Superior temporal gyrus (tissue), 1 donor: ENCODE data around the gene IPP.
"Not testable (repeated sequence)": the region's sequence is repeated elsewhere in the genome, so short reads cannot be mapped to it uniquely, and the experiment has no call there.

Experiments
- DNase-seq: peaks from one replicate; pipeline ENCODE4 v3.0.0-alpha.2; 2016; ENCODE audit errors: extremely low spot score

Gene IPP

DNA sequence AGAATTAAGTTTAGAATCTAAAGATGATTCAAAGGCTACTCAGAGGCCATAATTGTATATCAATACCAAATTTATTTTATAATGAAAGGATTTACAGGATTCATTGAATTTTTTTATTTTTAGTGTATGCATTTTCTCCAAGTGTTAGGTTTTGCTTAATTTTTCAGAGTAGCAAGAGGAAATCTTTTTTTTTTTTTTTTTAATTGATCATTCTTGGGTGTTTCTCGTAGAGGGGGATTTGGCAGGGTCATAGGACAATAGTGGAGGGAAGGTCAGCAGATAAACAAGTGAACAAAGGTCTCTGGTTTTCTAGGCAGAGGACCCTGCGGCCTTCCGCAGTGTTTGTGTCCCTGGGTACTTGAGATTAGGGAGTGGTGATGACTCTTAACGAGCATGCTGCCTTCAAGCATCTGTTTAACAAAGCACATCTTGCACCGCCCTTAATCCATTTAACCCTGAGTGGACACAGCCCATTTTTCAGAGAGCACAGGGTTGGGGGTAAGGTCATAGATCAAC, 10.8 kb downstream of the IPP start:
- DNase-seq, result not testable (repeated sequence)

DNA sequence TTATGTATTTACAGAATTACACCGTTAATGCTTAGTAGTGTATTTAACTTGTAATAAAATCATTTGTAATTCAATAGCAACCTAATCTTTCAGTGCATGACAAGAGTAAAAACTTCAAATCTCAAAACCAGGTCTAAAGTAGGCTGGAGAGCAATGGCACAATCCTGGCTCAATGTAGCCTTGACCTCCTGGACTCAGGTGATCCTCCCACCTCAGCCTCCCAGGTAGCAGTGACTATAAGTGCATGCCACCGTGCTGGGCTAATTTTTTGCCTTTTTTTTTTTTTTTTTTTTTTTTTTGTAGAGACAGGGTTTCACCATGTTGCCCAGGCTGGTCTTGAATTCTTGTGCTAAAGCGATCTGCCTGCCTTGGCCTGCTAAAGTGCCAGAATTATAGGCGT, 11.3 kb downstream of the IPP start:
- DNase-seq, result no peak

DNA sequence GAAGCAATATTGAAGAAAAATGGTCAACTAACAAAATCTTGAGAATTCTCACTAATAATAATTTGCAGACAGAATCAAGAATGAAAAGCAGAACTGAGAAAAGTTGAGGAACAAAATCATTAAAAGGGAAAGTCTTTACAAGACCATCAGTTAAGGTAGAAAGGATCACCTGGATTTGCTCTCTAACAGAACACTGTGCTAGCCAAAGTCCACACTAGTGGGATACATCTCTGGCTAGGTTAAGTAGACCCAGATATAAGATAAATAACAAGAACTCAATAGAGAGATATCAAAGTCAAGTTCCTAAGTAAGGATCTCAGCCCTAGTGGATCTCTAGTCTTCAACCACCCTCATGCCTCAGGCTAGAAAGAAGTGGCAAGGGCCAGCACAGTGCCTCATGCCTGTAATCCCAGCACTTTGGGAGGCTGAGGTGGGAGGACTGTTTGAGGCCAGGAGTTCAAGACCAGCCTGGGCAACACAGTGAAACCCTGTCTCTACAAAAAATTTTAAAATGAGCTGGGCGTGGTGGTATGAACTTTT, 19.6 kb downstream of the IPP start:
- DNase-seq, result no peak

DNA sequence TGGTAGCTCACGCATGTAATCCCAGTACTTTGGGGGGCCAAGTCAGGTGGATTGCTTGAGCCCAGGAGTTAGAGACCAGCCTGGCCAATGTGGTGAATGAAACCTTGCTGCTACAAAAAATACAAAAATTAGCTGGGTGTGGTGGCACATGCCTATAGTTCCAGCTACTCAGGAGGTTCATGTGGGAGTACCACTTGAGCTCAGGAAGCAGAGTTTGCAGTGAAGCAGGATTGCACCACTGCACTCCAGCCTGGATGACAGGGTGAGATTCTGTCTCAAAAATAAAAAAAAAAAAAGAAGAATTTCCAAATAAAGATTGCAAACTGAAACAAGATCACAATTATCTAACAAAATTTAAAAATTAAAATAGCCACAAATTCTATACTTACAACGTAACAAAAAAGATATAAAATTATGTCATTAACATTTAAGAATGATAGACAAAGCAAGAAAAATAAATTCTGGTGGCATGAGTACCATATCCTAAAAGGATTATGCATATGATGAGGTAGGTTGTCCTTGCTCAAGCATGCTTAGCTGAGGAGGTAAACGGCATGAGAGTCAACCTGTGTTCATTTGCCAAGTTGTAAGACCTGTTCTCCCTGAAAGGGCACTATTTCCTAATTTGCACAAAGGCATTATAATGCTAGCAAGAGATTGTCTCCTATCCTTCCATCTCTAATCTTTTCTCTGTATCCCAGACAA, 20.2 kb downstream of the IPP start:
- DNase-seq, result no peak

DNA sequence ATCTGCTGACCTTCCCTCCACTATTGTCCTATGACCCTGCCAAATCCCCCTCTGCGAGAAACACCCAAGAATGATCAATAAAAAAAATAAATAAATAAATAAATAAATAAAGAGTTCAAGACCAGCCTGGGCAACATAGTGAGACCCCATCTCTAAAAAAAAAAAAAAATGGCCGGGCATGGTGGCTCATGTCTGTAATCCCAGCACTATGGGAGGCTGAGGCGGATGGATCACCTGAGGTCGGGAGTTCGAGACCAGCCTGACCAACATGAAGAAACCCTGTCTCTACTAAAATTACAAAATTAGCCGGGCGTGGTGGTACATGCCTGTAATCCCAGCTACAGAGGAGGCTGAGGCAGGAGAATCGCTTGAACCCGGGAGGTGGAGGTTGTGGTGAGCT, 24.4 kb downstream of the IPP start:
- not testable (repeated sequence) for DNase-seq

DNA sequence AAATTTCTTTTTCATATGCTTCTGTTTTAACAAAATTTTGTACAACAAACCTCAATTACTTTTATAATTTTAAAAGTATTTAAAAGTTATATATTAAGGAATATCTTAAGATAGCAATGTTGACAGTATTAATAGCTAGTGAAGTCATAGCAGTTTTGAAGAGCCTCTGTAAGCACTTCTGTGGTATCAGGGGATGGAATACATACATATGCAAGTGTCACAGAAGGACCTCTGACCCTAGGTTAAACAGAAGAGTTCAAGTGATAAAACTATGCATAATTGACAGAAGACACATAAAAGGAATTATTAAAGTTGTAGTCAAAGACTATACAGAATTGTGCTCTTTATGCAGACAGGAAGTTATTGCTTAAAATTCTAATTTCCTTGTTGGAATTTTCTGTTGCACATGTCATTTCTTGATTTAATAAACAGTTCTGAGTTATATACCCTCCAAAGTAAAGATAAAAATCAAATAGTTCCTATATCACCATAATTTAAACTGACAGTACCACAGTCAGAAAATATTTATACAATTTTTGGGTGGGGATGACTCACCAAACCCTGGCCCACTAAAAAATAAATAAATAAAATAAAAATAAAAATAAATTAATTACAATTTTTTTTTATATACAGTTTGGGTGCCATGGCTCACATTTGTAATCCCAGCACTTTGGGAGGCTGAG, 27.1 kb downstream of the IPP start:
- DNase-seq, result no peak

DNA sequence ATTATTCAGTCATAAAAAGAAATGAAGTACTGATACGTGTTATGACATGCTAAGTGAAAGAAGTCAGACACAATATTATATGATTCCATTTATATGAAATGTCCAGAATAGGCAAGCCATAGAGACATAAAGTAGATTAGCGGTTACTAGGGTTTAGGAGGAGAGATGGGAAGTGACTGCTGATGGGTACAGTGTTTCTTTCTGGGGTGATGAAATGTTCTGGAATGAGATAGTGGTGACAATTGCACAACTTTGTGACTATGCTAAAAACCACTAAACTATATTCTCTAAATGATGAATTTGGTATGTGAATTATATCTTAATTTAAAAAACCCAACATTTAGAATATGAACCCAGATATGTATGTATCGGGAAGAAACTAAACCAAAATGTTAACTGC, 27.6 kb downstream of the IPP start:
- DNase-seq, result no peak

DNA sequence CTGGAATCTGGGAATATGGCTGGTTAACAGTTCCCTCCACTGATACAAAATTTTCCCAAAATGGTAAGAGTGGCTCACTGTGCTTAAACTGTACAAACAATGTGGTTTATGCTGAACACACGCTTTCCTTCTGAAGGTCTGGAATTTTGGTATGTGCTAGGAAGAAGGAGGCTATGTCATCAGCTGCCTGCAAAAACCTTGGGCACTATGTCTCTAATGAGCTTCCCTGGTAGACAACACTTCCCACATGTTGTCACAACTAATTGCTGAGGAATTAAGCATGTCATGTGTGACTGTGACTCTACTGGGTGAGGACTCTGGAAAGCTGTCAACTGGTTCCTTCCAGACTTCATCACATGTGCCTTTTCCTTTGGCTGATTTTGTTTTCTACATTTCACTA, 29.2 kb downstream of the IPP start:
- DNase-seq, result no peak

DNA sequence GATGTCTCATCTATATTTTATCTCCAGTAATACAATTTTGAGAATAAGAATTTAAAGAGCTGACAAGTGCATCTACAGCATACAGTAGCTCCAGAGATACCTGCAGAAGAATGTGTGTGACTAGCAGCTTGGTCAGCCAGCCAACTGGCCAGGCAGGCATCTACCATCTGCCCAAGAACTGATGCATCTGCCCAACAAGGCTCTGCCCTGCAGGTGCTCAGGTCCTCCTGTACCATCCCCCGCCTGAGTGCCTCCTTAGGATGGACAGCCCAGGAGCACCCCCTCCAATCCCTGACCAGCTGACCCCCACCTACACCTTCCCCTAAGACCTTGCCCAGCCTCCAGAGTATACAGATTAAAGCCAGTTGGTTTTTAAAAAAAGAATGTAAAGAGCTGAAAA, 32.2 kb downstream of the IPP start:
- no peak for DNase-seq

DNA sequence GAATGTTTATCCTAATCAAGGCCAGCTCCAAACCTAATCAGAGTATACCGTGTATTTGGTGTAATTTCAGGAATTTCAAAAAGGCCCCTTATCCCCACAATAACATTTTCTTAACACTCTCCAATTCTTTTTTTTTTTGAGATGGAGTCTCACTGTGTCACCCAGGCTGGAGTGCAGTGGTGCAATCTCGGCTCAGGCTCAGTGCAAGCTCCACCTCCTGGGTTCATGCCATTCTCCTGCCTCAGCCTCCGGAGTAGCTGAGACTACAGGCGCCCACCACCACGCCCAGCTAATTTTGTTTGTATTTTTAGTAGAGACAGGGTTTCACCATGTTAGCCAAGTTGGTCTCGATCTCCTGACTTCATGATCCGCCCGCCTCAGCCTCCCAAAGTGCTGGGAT, 33.1 kb downstream of the IPP start:
- DNase-seq, result not testable (repeated sequence)

DNA sequence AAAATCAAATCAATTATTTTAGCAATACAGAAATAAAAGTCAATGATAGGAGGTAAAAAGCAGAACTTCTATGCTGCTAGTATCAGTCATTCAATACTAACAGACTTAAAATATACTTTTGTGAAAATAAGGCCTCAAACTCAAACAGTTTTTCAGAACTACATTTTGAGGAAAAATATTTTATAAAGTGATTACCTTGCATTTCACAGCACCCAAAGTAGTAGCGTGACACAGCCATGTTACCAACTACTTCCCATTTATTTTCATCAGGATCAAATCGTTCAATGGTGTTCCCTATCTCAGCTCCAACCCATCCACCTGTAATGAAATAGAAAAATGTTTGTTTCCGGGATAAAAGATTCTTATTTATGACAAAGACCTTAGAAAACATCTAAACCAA, 33.8 kb downstream of the IPP start:
- no peak for DNase-seq

DNA sequence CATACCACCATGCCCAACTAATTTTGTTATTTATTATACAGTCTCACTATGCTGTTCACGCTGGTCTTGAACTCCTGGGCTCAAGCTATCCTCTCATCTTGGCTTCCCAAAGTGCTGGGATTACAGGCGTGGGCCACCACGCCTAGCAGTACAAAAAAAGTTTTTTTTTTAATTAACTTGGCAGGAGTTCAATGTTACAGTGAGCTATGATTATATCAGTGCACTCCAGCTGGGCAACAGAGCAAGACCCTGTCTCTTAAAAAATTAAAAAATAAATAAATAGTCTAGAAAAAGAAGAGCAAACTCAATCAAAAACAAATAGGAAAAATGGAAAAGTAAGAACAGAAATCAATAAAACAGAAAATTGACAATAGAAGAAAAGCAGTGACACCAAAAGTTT, 36.7 kb downstream of the IPP start:
- no peak for DNase-seq

DNA sequence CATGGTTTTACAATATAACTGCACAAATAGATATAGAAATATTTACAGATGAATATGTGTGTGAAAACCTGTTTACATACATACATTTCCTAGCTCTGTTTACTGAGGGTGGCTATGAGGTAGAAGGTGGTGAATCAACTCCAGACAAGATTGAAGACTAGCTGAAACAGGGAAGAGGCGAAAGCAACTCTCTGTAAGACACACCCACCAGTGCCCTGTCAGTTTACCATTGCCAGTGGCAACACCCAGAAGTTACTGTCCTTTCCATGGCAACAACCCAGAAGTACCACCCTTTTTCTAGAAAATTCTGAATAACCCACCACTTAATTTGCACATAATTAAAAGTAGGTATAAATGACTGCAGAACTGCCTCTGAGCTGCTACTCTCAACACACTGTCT, 45.8 kb downstream of the IPP start:
- DNase-seq, result no peak

DNA sequence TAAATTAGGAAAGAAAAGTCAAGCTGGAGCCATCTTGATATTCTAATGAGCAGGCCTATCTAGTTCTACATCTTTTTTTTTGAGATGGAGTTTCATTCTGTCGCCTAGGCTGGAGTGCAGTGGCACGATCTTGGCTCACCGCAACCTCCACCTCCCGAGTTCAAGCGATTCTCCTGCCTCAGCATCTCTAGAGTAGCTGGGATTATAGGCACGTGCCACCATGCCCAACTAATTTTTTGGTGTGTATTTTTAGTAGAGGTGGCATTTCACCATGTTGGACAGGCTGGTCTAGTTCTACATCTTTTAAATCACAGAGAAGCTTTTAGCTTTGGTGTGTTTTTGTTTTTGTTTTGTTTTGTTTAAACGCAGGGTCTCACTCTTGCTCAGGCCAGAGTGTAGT, 55.6 kb downstream of the IPP start:
- no peak for DNase-seq

DNA sequence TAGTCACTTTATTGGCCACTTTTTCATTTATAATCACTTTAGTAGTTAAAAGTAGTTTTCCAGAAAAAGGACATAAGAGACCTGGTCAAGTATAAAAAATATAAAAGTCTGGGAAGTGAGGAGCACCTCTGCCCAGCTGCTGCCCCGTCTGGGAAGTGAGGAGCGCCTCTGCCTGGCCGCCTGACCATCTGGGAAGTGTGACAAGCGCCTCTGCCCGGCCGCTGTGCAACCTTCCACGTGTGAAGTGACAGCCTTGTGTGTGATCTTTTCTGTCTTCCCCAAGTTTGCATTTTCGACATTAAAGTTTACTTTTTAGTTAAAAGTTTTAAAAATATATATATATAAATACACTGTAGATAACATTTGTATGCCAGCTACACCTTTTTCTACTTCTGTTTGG, 56.6 kb downstream of the IPP start:
- not testable (repeated sequence) for DNase-seq

DNA sequence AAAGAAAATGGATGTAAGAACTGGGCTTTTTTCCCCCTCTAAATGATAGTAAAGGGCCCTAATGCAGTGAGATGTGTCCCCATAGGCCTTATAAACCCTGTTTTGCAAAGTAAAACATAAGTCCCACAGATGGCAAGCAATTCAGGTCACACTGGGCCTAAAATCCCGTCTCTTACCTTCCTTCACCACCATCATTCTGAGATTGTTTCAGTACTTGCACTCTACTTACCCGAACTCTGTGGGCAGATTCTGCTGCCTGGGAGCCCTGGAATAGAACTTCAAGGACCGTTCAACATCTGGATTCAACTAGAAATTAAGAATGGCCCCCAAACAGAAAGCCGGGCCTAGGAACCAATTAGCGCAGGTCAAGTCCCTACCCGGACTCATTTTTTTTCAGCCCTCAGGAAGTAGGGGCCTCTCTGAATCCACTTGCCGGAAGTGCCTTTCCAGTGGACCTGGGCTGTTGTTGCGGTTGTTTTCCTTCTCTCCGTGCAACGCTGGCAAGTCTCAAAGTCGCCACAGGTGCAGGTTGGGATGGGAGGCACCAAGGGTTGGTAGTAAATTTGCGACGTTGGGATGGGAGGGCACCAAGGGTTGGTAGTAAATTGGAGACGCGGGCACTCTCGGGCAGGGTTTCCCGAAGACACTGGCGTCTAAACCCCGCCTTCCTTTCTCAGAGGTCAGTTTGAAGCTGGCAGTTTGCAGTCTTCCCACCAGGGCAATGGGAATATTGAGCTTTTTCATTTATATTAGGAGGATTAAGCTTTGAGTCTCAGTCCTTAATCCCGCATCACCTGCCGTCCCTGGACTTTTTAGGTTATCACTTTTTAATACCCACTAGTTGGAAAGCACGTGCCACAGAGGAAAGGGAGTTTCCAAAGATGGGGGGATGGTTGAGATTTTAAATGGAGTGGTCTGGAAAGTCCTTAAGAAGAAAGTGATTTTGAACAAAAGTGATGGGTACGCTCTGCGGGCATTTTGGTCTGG, 62.4 kb downstream of the IPP start, which contains the start of gene TMEM69:
TMEM69 (plus strand) TSS at position 428 of the 987 bp plus-strand sequence. CDS start 2,888 bp downstream, outside the sequence.
- DNase-seq, result peak; percentile 94

DNA sequence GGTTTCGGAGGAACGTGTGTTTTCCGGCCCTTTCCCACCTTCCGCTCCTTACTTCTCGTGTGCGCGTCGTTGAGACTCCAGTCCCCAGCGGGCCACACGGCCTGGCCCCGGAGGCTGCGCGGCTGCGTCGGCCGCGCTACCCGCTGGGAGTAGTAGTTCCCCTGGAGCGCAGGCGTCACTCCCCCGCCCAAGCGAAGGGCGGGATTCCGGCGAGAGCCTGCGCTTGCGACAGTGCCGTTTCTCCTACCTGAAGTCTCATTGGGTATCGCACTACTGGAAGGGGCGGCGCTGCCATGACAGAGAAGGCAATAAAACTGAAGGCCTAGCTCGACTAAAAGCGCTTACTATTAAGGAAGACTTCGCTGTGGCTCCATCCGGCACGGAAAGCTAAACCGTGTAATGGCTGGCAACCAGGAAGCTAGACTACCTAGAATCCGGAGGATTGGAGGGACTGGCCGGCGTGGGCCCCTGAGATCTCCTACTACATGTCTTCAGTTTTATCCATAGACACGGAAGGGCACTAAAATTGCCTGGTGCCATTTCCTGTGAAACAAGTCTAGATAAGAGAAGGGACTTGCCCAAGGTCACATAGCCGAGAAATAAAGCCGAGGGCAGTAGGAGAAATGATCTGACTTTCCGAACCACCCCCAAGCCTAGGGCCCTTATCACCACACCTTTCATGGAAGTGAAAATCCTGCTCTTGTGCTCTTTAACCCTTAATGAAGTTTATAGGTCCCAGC, 63.3 kb downstream of the IPP start:
- peak; percentile 98 for DNase-seq

DNA sequence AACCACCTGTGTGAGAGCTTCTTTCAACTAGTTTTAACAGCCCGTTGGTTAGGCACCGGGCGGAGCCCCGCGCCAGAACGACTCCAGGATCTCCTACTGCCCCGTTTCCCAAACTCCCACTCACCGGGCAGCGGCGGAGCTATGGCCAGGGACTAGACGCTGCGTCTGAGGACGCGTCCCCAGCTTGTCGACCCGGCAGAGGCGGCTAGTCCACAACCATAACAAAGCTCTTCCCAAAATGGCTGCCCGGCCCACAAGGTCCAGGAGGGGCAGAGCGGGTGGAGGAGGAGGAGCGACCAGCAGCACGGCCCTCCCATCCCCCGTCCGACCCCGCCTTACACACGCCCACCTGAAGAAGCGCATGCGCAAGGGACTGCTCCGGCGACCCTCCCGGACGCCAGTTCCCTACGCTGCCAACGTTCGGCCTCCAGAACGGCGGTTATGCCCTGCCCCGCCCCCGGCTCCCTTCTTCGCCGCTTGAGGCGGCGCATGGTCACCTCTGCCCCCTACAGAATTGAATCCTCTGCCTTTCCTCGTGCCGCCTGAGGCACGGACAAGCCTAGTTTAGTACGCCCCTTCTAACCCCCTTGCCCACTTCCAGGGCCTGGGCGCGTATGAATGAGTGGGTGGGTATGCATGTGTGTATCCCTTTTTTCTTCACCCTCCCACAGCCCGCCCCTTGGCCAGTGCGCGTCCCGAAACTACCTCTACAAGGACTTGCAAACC, 64.0 kb downstream of the IPP start, which contains the start of gene GPBP1L1:
GPBP1L1 (minus strand) TSS at position 246 of the 726 bp plus-strand sequence. CDS start 27,446 bp downstream, outside the sequence.
- peak; percentile 94 for DNase-seq

DNA sequence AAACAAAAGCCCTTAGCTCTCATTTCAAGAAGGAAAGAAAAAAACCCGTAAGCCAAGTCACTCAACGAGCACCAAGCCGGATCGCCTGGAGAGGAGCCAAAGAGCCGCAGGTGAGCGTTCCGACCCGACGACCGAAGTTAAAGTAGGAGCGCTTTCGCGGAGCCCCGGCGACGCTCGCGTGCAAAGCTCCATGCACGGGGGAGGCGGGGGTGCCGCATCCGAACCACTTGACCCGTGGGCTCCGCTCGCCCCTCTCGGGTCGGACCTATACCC, 64.5 kb downstream of the IPP start:
- DNase-seq, result peak; percentile 62

DNA sequence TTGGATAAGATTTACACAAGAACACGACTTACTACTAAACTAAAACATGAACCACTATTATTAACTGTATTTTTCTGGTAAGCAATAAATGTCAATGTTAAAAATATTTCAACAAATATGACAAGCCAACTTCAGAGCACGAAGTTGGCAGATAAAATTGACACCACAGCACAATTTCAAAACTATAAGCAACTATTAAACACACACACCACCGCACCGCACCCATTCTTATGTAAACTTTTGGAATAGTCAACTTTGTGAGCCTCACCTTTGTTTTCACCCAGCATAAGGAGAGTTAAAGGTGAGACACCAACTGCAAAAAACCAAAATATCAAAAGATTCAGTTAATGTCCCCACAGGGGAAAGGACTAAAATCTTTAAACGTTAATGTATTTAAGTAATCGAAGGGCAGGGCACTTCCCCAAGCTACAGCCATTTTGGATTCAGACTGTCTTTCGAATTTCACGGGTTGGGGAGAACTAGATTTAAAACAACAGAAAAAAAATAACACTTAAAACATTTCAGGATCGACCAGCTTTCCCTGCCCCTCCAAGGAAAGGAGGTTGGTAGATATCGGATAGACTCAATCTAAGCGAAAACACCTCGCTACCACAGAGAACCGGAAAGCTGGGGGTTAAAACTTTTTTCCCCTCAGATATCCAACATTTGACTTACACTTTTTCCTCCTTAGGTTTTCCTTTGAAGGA, 65.0 kb downstream of the IPP start:
- no peak for DNase-seq
